Measurements from ENCODE around the gene WDR35.

WDR35 gene

GRCh38 chr2:19873014-19873413 is 116.9 kb downstream of the WDR35 start:
- in situ Hi-C loops (cut with HindIII; ENCODE audit: low sequenced_read_pairs): loop anchor here (25.0 kb wide), 1 partner anchor 511 kb away; the partner anchor contains the start of gene OSR1

- in situ Hi-C loops (cut with HindIII; ENCODE audit: low sequenced_read_pairs): loop anchor here (25.0 kb wide), 1 partner anchor 510 kb away; the partner anchor contains the start of gene OSR1
Observed at GRCh38 chr2:19872302-19872701, 117.6 kb downstream of the WDR35 start.

- in situ Hi-C loops (cut with HindIII; ENCODE audit: low sequenced_read_pairs): loop anchor here (25.0 kb wide), 1 partner anchor 510 kb away; the partner anchor contains the start of gene OSR1
Observed at GRCh38 chr2:19871836-19872235, 118.1 kb downstream of the WDR35 start.

- in situ Hi-C loops (cut with HindIII; ENCODE audit: low sequenced_read_pairs): loop anchor here (25.0 kb wide), 1 partner anchor 508 kb away; the partner anchor contains the start of gene OSR1
Observed at GRCh38 chr2:19870792-19871191, 119.1 kb downstream of the WDR35 start.

- in situ Hi-C loops (cut with HindIII; ENCODE audit: low sequenced_read_pairs): loop anchor here (25.0 kb wide), 1 partner anchor 507 kb away; the partner anchor contains the start of gene OSR1
Observed at GRCh38 chr2:19868701-19869580, 121.0 kb downstream of the WDR35 start.

DNA sequence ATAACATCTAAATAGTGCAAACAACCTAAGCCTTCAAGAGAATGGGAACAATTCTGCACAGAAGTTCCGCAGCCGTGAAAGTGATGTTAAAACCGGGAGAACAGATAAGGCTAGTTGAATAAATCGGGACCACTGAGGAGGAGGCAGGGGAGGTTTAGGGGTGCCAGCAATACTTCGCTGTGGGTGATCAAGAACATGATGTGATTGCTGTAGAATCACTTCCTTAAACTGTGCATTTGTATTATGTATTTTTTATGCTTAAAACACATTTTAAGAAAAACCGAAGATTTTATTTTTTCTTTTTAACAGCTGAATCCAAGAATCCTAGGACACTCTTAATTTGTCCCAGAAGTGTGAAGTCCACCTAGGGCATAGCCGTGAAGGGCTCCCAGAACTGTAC is 121.7 kb downstream of the WDR35 start:
- in situ Hi-C loops (cut with HindIII; ENCODE audit: low sequenced_read_pairs): loop anchor here (25.0 kb wide), 1 partner anchor 506 kb away; the partner anchor contains the start of gene OSR1

- in situ Hi-C loops (cut with HindIII; ENCODE audit: low sequenced_read_pairs): loop anchor here (25.0 kb wide), 1 partner anchor 504 kb away; the partner anchor contains the start of gene OSR1
Observed at GRCh38 chr2:19866771-19867170, 123.1 kb downstream of the WDR35 start.

- in situ Hi-C loops (cut with HindIII; ENCODE audit: low sequenced_read_pairs): loop anchor here (25.0 kb wide), 1 partner anchor 503 kb away; the partner anchor contains the start of gene OSR1
Observed at GRCh38 chr2:19865151-19865550, 124.8 kb downstream of the WDR35 start.

DNA sequence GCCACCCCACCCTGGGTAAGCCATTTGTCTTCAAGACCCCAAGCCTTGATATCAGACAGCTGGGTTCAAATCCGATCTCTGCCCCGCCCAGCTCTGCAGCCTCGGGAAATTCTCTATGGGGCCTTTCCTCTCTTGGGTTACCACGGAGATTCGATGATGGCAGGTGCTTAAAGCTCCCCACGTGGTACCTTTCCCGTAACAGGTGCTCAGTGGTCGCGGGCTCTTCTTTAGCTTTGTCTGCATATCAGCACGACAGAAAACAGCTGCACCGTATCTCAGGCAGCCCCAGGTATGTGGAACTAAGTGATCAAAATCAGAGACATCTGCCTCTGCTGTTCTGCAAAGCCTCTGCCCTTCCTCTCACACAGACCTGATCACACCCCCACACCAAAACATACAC is 125.5 kb downstream of the WDR35 start:
- in situ Hi-C loops (cut with HindIII; ENCODE audit: low sequenced_read_pairs): loop anchor here (25.0 kb wide), 1 partner anchor 502 kb away; the partner anchor contains the start of gene OSR1

DNA sequence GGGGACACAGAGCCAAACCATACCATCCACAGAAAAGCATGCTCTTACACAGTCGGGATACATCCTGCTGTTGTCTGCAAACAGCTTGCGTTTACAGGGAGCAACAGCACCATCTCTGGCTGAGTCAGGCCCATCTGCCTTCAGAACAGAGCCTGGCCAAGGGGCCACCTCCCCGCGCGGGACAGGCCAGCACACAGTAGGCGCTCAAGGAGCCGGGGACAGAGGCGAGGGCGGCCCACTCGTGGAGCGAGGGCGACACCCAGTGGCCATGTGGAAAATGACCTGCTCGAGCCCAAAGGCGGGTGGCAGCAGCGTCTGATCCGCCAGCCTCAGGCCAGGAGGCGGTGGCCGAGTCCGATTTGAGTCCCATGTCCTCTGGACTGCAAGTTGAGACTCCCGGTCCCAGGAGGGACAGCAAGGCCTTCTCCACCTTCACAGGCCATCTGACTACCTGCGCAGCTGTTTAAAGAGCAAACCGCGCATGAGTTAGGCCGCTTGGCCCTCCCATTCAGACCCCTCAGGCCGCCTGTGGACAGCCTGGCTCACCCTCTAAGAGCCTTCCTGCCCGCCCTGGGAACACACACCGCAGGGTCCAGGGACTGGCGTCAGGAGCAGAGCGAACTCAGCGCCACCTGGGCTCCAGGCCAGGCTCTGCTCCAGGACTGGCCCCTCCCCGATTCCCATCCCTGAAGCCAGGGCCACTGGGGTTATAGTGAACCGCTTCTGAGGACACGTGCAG is 126.4 kb downstream of the WDR35 start:
- in situ Hi-C loops (cut with HindIII; ENCODE audit: low sequenced_read_pairs): loop anchor here (25.0 kb wide), 1 partner anchor 501 kb away; the partner anchor contains the start of gene OSR1

- in situ Hi-C loops (cut with HindIII; ENCODE audit: low sequenced_read_pairs): loop anchor here (25.0 kb wide), 1 partner anchor 500 kb away; the partner anchor contains the start of gene OSR1
Observed at GRCh38 chr2:19861813-19862212, 128.1 kb downstream of the WDR35 start.
